IMR-90 (cell line): Measurements from ENCODE around the gene USP12.

Source experiments
- BHLHE40 ChIP-seq: fragments of 150-350 bp; IDR thresholded peaks from 2 replicates; pipeline ENCODE4 v1.6.1; 2016; ENCODE audit warnings: mild to moderate bottlenecking, low read depth, low read length
- CEBPB ChIP-seq: IDR thresholded peaks from 2 replicates; pipeline ENCODE4 v1.6.1; 2012; ENCODE audit warnings: low read depth, low read length, improper control_type of control experiment
- CTCF ChIP-seq: conservative IDR thresholded peaks from 2 replicates; pipeline ENCODE4 v1.5.1; 2012; ENCODE audit warnings: mild to moderate bottlenecking, low read depth, low read length, improper control_type of control experiment
- FOS ChIP-seq: fragments of 150-350 bp; IDR thresholded peaks from 2 replicates; pipeline ENCODE4 v1.6.1; 2016; ENCODE audit warnings: low read depth, low read length
- MAFK ChIP-seq: IDR thresholded peaks from 2 replicates; pipeline ENCODE4 v1.6.1; 2012; ENCODE audit warnings: low read depth, low read length, improper control_type of control experiment
- POLR2A ChIP-seq: IDR thresholded peaks from 2 replicates; pipeline ENCODE4 v1.6.1; 2012; ENCODE audit warnings: mild to moderate bottlenecking, low read depth, low read length
- RCOR1 ChIP-seq: IDR thresholded peaks from 2 replicates; pipeline ENCODE4 v1.6.1; 2012; ENCODE audit warnings: mild to moderate bottlenecking, low read length, improper control_type of control experiment; ENCODE audit not compliant: insufficient replicate concordance
- RFX5 ChIP-seq: IDR thresholded peaks from 2 replicates; pipeline ENCODE4 v1.8.0; 2012; ENCODE audit warnings: low read depth, mild to moderate bottlenecking, low read length, moderate library complexity
- SMC3 ChIP-seq: fragments of 150-350 bp; IDR thresholded peaks from 2 replicates; pipeline ENCODE4 v1.6.1; 2016; ENCODE audit warnings: low read depth, mild to moderate bottlenecking, antibody characterized with exemption, low read length, moderate library complexity
- TF ChIP-seq, protein P1 (sequence below): fragments of 150-350 bp; IDR thresholded peaks from 2 replicates; pipeline ENCODE4 v1.6.1; 2016; ENCODE audit warnings: low read depth, mild to moderate bottlenecking, low read length, moderate library complexity, borderline replicate concordance

- no peak for TF ChIP-seq CTCF
- no peak for TF ChIP-seq MAFK
- TF ChIP-seq, protein P1, sequence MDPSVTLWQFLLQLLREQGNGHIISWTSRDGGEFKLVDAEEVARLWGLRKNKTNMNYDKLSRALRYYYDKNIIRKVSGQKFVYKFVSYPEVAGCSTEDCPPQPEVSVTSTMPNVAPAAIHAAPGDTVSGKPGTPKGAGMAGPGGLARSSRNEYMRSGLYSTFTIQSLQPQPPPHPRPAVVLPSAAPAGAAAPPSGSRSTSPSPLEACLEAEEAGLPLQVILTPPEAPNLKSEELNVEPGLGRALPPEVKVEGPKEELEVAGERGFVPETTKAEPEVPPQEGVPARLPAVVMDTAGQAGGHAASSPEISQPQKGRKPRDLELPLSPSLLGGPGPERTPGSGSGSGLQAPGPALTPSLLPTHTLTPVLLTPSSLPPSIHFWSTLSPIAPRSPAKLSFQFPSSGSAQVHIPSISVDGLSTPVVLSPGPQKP: no peak
- TF ChIP-seq SMC3: no peak
- no peak for TF ChIP-seq CEBPB
- no peak for TF ChIP-seq POLR2A
- no peak for TF ChIP-seq BHLHE40
- no peak for TF ChIP-seq RFX5
- no peak for TF ChIP-seq FOS
- TF ChIP-seq RCOR1: no peak
Observed at GRCh38 chr13:27065582-27065981, 106.0 kb downstream of the USP12 start.
